T-helper 2 cell treated with Interferon-gamma antibody and Interleukin-4, amounts not matched to agents 5 μg/mL and 100 μg/mL, for 36 hours (primary cell): ENCODE results near the gene RBL1.
"Not testable (repeated sequence)": the region's sequence is repeated elsewhere in the genome, so short reads cannot be mapped to it uniquely, and the experiment has no call there.

ENCODE experiments used
- DNase-seq: peaks from one replicate; pipeline ENCODE4 v3.0.0; 2021; ENCODE audit warnings: low spot score
- H3K27ac Mint-ChIP-seq: one replicate; pipeline ENCODE4 v1.8.0; 2021; ENCODE audit warnings: mild to moderate bottlenecking, mixed read lengths
- H3K27me3 Mint-ChIP-seq: one replicate; pipeline ENCODE4 v1.8.0; 2021; ENCODE audit warnings: low read depth, mixed read lengths
- H3K36me3 Mint-ChIP-seq: one replicate; pipeline ENCODE4 v1.8.0; 2021; ENCODE audit warnings: low read depth, mixed read lengths
- H3K4me1 Mint-ChIP-seq: one replicate; pipeline ENCODE4 v1.8.0; 2021; ENCODE audit warnings: low read depth, mixed read lengths
- H3K4me3 Mint-ChIP-seq: one replicate; pipeline ENCODE4 v1.8.0; 2022; ENCODE audit warnings: mild to moderate bottlenecking, moderate library complexity, mixed read lengths
- H3K9me3 Mint-ChIP-seq: one replicate; pipeline ENCODE4 v1.8.0; 2021; ENCODE audit warnings: mixed read lengths

Gene RBL1

GRCh38 chr20:36962354-36962941 lies 133.3 kb downstream of the RBL1 start:
- H3K9me3 Mint-ChIP-seq, H3K27ac Mint-ChIP-seq, H3K4me1 Mint-ChIP-seq, DNase-seq, H3K27me3 Mint-ChIP-seq, H3K4me3 Mint-ChIP-seq, H3K36me3 Mint-ChIP-seq: not testable (repeated sequence)

GRCh38 chr20:36959242-36959641 lies 136.6 kb downstream of the RBL1 start:
- Mint-ChIP-seq H3K9me3 (peaks cover 7% of the 10 kb centered on the region), H3K4me3 (no peak overlapping the region)

GRCh38 chr20:36957875-36958667 lies 137.7 kb downstream of the RBL1 start:
- no peak overlapping the region for H3K4me3 Mint-ChIP-seq
- peaks cover 8% of the 10 kb centered on the region for H3K36me3 Mint-ChIP-seq
- no peak overlapping the region for H3K27ac Mint-ChIP-seq
- H3K27me3 Mint-ChIP-seq, result no peaks in the 10 kb centered on the region
- peaks cover 7% of the 10 kb centered on the region for H3K9me3 Mint-ChIP-seq
- H3K4me1 Mint-ChIP-seq, result peaks cover 16% of the 10 kb centered on the region
- DNase-seq, result no peak

More at GRCh38 chr20:36959242-36959641, 136.6 kb downstream of the RBL1 start:
- Mint-ChIP-seq H3K27ac (no peak overlapping the region), H3K36me3 (peaks cover 9% of the 10 kb centered on the region), H3K27me3 (no peaks in the 10 kb centered on the region), H3K4me1 (peaks cover 15% of the 10 kb centered on the region)
- DNase-seq, result no peak

- DNase-seq, result no peak
- Mint-ChIP-seq H3K27me3 (no peaks in the 10 kb centered on the region), H3K36me3 (no peaks in the 10 kb centered on the region), H3K27ac (no peak overlapping the region), H3K9me3 (no peaks in the 10 kb centered on the region), H3K4me1 (peaks cover 22% of the 10 kb centered on the region), H3K4me3 (no peak overlapping the region)
These were observed 139.1 kb downstream of the RBL1 start for GRCh38 chr20:36956674-36957073.

- Mint-ChIP-seq H3K4me3 (no peak overlapping the region), H3K27me3 (no peaks in the 10 kb centered on the region), H3K4me1 (peaks cover 23% of the 10 kb centered on the region), H3K27ac (no peak overlapping the region), H3K36me3 (no peaks in the 10 kb centered on the region), H3K9me3 (no peaks in the 10 kb centered on the region)
- DNase-seq, result no peak
These were observed 139.8 kb downstream of the RBL1 start for GRCh38 chr20:36956016-36956415.

GRCh38 chr20:36951979-36952738 lies 143.6 kb downstream of the RBL1 start:
- no peaks in the 10 kb centered on the region for H3K27me3 Mint-ChIP-seq
- peak overlapping the region; percentile 94 for H3K27ac Mint-ChIP-seq
- peak overlapping the region; percentile 92 for H3K4me3 Mint-ChIP-seq
- no peaks in the 10 kb centered on the region for H3K9me3 Mint-ChIP-seq
- peaks cover 22% of the 10 kb centered on the region for H3K36me3 Mint-ChIP-seq
- H3K4me1 Mint-ChIP-seq, result peaks cover 29% of the 10 kb centered on the region
- no peak for DNase-seq

- Mint-ChIP-seq H3K4me1 (peaks cover 37% of the 10 kb centered on the region), H3K27me3 (no peaks in the 10 kb centered on the region)
These were observed 144.4 kb downstream of the RBL1 start, which contains the start of gene SAMHD1 for GRCh38 chr20:36951198-36951978. Gene SAMHD1 (minus strand): TSS chr20:36951708. CDS start chr20:36951643, 65 bp downstream.

GRCh38 chr20:36950414-36951197 lies 145.2 kb downstream of the RBL1 start:
- H3K36me3 Mint-ChIP-seq, result peaks cover 34% of the 10 kb centered on the region
- no peaks in the 10 kb centered on the region for H3K27me3 Mint-ChIP-seq
- DNase-seq, result peak; percentile 32
- H3K9me3 Mint-ChIP-seq, result no peaks in the 10 kb centered on the region
- peak overlapping the region; percentile 94 for H3K27ac Mint-ChIP-seq
- peak overlapping the region; percentile 92 for H3K4me3 Mint-ChIP-seq
- peaks cover 37% of the 10 kb centered on the region for H3K4me1 Mint-ChIP-seq

More at GRCh38 chr20:36951198-36951978, 144.4 kb downstream of the RBL1 start, which contains the start of gene SAMHD1:
- Mint-ChIP-seq H3K36me3 (peaks cover 29% of the 10 kb centered on the region), H3K4me3 (peak within 1 kb of the TSS; percentile 92), H3K9me3 (no peaks in the 10 kb centered on the region), H3K27ac (peak within 1 kb of the TSS; percentile 94)
- DNase-seq, result peak; percentile 97
